LNCAP (cell line): Measurements from ENCODE around the gene NFKBIL1.

Source experiments
- CTCF ChIP-seq: fragments of 450-650 bp; IDR thresholded peaks from 2 replicates; pipeline ENCODE4 v1.5.1; 2017; ENCODE audit warnings: mild to moderate bottlenecking

NFKBIL1 gene

DNA sequence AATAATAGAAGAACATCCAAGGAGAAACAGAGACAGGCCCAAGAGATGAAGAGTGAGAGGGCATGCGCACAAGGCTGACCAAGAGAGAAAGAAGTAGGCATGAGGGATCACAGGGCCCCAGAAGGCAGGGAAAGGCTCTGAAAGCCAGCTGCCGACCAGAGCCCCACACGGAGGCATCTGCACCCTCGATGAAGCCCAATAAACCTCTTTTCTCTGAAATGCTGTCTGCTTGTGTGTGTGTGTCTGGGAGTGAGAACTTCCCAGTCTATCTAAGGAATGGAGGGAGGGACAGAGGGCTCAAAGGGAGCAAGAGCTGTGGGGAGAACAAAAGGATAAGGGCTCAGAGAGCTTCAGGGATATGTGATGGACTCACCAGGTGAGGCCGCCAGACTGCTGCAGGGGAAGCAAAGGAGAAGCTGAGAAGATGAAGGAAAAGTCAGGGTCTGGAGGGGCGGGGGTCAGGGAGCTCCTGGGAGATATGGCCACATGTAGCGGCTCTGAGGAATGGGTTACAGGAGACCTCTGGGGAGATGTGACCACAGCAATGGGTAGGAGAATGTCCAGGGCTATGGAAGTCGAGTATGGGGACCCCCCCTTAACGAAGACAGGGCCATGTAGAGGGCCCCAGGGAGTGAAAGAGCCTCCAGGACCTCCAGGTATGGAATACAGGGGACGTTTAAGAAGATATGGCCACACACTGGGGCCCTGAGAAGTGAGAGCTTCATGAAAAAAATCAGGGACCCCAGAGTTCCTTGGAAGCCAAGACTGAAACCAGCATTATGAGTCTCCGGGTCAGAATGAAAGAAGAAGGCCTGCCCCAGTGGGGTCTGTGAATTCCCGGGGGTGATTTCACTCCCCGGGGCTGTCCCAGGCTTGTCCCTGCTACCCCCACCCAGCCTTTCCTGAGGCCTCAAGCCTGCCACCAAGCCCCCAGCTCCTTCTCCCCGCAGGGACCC is 27.0 kb downstream of the NFKBIL1 start:
- TF ChIP-seq CTCF: no peak

DNA sequence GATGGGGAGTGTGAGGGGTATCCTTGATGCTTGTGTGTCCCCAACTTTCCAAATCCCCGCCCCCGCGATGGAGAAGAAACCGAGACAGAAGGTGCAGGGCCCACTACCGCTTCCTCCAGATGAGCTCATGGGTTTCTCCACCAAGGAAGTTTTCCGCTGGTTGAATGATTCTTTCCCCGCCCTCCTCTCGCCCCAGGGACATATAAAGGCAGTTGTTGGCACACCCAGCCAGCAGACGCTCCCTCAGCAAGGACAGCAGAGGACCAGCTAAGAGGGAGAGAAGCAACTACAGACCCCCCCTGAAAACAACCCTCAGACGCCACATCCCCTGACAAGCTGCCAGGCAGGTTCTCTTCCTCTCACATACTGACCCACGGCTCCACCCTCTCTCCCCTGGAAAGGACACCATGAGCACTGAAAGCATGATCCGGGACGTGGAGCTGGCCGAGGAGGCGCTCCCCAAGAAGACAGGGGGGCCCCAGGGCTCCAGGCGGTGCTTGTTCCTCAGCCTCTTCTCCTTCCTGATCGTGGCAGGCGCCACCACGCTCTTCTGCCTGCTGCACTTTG is 28.0 kb downstream of the NFKBIL1 start, which contains the start of gene TNF:
TNF (plus strand) TSS at position 231 of the 567 bp plus-strand sequence; CDS start at position 408, 177 bp downstream.
- no peak for TF ChIP-seq CTCF

DNA sequence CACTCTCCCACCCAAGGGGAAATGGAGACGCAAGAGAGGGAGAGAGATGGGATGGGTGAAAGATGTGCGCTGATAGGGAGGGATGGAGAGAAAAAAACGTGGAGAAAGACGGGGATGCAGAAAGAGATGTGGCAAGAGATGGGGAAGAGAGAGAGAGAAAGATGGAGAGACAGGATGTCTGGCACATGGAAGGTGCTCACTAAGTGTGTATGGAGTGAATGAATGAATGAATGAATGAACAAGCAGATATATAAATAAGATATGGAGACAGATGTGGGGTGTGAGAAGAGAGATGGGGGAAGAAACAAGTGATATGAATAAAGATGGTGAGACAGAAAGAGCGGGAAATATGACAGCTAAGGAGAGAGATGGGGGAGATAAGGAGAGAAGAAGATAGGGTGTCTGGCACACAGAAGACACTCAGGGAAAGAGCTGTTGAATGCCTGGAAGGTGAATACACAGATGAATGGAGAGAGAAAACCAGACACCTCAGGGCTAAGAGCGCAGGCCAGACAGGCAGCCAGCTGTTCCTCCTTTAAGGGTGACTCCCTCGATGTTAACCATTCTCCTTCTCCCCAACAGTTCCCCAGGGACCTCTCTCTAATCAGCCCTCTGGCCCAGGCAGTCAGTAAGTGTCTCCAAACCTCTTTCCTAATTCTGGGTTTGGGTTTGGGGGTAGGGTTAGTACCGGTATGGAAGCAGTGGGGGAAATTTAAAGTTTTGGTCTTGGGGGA is 28.7 kb downstream of the NFKBIL1 start:
- TF ChIP-seq CTCF: no peak

DNA sequence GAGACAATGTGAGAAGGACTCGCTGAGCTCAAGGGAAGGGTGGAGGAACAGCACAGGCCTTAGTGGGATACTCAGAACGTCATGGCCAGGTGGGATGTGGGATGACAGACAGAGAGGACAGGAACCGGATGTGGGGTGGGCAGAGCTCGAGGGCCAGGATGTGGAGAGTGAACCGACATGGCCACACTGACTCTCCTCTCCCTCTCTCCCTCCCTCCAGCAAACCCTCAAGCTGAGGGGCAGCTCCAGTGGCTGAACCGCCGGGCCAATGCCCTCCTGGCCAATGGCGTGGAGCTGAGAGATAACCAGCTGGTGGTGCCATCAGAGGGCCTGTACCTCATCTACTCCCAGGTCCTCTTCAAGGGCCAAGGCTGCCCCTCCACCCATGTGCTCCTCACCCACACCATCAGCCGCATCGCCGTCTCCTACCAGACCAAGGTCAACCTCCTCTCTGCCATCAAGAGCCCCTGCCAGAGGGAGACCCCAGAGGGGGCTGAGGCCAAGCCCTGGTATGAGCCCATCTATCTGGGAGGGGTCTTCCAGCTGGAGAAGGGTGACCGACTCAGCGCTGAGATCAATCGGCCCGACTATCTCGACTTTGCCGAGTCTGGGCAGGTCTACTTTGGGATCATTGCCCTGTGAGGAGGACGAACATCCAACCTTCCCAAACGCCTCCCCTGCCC is 29.6 kb downstream of the NFKBIL1 start:
- TF ChIP-seq CTCF: no peak

DNA sequence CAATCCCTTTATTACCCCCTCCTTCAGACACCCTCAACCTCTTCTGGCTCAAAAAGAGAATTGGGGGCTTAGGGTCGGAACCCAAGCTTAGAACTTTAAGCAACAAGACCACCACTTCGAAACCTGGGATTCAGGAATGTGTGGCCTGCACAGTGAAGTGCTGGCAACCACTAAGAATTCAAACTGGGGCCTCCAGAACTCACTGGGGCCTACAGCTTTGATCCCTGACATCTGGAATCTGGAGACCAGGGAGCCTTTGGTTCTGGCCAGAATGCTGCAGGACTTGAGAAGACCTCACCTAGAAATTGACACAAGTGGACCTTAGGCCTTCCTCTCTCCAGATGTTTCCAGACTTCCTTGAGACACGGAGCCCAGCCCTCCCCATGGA is 30.2 kb downstream of the NFKBIL1 start:
- TF ChIP-seq CTCF: no peak

DNA sequence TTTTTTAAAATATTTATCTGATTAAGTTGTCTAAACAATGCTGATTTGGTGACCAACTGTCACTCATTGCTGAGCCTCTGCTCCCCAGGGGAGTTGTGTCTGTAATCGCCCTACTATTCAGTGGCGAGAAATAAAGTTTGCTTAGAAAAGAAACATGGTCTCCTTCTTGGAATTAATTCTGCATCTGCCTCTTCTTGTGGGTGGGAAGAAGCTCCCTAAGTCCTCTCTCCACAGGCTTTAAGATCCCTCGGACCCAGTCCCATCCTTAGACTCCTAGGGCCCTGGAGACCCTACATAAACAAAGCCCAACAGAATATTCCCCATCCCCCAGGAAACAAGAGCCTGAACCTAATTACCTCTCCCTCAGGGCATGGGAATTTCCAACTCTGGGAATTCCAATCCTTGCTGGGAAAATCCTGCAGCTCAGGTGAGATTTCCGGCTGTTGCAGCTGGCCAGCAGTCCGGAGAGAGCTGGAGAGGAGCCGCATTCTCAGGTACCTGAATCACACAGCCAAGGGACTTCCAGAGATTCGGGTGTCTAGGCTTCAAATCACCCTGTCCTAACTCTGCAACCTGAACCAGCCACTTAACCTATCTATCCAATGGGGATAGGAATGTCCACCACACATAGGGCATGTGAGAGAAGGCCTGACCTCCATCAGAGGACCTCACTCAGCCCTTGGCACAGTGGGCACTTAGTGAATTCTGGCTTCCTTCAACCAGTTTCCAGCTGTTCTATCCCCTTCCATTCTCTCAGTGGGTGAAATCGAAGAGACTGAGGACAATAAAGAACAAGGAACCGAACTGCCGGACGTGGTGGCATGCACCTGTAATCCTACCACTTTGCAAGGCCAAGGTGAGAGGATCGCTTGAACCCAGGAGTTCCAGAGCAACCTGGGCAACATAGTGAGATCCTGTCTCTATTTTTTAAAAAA is 31.0 kb downstream of the NFKBIL1 start:
- no peak for TF ChIP-seq CTCF
